Measurements from ENCODE around the gene R3HDML. TPM values are rescaled to one million over a fixed set of nuclear protein-coding genes. Genes with fewer than 3 reads are reported as not detected.

R3HDML gene
- total and polyA plus RNA-seq, 9 of the 15 experiments (the other 6 are each of a cell fraction or from before 2014, with no cell fraction given): not detected

DNA sequence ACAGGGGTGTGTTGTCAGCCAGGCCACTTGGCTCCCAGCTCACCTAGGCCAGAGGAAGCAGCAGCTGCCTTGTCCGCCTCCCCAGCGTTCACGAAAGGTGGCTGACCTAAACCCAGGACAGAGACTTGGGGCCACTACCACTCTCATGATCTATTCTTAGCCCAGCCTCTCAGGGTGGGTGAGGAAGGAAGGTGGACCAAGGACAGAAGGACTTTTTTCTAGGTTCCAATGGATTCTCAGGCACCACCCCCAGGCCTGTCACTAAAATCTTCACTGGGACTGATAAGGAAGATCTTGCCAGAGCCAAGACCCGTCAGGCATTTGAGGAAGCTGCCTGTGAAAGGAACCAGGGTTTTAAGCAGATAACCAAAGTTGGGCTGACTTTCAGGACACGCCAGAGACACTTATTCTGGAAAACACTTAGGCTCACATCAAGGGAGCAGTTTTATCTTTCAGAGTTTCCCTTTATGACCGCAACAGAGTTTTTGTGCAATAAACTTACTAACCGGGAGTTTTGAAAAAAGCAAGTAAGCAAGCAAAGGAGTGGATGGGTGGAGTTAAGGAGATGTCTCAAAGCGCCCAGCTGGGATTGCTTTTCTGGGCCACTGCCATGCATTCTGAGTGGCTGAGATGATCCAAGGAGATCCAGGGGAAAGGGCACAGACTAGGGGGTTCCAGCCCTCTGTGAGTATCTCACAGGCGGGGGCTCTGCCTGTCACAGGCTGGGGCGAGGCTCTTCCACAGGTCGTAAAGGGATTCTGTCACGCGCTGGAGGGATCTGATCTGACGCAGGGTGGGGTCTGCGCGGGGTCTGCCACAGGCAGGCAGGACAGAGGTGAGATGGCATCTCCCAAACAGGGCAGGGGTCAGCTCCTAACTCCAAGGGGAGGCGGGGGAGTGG lies 26.8 kb upstream of the R3HDML start (continued):
- TF ChIP-seq CEBPB (tag; IDR thresholded peaks at IDR 0.05) (peak; percentile 53; the same call in 1 of the 2 replicates), BRD9 (IDR thresholded peaks at IDR 0.05; ENCODE audit: low read depth, partially characterized antibody) (no peak), ZFPM2 (CRISPR knock-in tag; IDR thresholded peaks at IDR 0.05) (no peak), MEIS2 (IDR thresholded peaks at IDR 0.05; ENCODE audit: partially characterized antibody) (peak; percentile 61), HCFC1 (IDR thresholded peaks at IDR 0.05; ENCODE audit: low read depth, low read length) (no peak), PYGO2 (tag; IDR thresholded peaks at IDR 0.05) (no peak), POLR2A (conservative IDR thresholded peaks at IDR 0.05) (no peak), NCOA2 (IDR thresholded peaks at IDR 0.05; ENCODE audit: partially characterized antibody in 2 of 2) (no peak), STAT5A (IDR thresholded peaks at IDR 0.05; ENCODE audit: borderline replicate concordance, low read length) (no peak), ZNF143 (CRISPR knock-in tag; IDR thresholded peaks at IDR 0.05) (no peak), ATF7 (IDR thresholded peaks at IDR 0.05) (no peak), POLR2AphosphoS5 (IDR thresholded peaks at IDR 0.05; ENCODE audit: control insufficient read depth, insufficient read depth, low read depth, low read length) (no peak)
- TF ChIP-seq, protein P1, sequence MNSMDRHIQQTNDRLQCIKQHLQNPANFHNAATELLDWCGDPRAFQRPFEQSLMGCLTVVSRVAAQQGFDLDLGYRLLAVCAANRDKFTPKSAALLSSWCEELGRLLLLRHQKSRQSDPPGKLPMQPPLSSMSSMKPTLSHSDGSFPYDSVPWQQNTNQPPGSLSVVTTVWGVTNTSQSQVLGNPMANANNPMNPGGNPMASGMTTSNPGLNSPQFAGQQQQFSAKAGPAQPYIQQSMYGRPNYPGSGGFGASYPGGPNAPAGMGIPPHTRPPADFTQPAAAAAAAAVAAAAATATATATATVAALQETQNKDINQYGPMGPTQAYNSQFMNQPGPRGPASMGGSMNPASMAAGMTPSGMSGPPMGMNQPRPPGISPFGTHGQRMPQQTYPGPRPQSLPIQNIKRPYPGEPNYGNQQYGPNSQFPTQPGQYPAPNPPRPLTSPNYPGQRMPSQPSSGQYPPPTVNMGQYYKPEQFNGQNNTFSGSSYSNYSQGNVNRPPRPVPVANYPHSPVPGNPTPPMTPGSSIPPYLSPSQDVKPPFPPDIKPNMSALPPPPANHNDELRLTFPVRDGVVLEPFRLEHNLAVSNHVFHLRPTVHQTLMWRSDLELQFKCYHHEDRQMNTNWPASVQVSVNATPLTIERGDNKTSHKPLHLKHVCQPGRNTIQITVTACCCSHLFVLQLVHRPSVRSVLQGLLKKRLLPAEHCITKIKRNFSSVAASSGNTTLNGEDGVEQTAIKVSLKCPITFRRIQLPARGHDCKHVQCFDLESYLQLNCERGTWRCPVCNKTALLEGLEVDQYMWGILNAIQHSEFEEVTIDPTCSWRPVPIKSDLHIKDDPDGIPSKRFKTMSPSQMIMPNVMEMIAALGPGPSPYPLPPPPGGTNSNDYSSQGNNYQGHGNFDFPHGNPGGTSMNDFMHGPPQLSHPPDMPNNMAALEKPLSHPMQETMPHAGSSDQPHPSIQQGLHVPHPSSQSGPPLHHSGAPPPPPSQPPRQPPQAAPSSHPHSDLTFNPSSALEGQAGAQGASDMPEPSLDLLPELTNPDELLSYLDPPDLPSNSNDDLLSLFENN (IDR thresholded peaks at IDR 0.05; ENCODE audit: low read depth in 2 of 2, low read length in 2 of 2): no peak
- TF ChIP-seq, protein P2, sequence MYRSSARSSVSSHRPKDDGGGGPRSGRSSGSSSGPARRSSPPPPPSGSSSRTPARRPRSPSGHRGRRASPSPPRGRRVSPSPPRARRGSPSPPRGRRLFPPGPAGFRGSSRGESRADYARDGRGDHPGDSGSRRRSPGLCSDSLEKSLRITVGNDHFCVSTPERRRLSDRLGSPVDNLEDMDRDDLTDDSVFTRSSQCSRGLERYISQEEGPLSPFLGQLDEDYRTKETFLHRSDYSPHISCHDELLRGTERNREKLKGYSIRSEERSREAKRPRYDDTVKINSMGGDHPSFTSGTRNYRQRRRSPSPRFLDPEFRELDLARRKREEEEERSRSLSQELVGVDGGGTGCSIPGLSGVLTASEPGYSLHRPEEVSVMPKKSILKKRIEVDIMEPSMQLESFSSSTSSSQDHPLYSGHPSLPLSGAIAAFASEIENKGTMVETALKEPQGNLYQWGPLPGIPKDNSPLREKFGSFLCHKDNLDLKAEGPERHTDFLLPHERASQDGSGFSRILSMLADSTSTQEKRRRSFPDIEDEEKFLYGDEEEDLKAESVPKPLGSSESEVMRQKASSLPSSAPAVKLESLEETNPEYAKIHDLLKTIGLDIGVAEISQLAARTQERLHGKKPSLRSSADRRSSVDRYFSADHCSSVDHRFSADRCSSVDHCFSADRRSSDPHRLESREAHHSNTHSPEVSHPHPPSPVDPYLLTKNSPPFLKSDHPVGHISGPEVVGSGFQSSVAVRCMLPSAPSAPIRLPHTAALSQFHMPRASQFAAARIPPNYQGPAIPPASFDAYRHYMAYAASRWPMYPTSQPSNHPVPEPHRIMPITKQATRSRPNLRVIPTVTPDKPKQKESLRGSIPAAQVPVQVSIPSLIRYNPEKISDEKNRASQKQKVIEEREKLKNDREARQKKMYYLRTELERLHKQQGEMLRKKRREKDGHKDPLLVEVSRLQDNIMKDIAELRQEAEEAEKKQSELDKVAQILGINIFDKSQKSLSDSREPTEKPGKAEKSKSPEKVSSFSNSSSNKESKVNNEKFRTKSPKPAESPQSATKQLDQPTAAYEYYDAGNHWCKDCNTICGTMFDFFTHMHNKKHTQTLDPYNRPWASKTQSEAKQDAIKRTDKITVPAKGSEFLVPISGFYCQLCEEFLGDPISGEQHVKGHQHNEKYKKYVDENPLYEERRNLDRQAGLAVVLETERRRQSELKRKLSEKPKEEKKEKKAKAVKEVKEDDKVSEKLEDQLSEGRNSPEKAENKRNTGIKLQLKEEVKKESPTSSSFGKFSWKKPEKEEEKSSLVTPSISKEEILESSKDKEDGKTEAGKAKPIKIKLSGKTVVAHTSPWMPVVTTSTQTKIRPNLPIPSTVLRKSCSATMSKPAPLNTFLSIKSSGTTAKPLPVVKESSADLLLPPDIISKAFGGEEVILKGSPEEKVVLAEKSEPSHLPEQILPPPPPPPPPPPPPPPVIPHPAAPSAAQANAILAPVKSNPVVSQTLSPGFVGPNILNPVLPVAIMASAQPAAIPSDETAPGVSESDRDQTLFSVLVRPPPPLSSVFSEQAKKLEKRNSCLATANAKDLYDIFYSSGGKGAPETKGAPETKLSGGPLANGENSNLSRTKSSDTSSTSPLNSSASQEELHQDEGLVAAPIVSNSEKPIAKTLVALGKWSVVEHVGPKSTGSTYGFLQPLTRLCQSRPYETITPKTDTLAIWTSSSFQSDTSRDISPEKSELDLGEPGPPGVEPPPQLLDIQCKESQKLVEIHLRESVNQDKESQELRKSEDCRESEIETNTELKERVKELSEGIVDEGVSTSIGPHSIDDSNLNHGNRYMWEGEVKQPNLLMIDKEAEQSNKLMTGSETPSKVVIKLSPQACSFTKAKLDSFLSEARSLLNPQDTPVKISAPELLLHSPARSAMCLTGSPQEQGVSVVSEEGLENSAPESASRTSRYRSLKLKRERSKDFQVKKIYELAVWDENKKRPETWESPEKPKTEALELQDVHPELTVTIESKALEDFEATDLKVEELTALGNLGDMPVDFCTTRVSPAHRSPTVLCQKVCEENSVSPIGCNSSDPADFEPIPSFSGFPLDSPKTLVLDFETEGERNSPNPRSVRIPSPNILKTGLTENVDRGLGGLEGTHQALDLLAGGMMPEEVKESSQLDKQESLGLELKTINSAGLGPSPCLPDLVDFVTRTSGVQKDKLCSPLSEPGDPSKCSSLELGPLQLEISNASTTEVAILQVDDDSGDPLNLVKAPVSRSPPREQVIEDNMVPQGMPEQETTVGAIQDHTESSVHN (IDR thresholded peaks at IDR 0.05; ENCODE audit: borderline replicate concordance in 1 of 2, low read depth in 1 of 2): no peak
- TF ChIP-seq, protein P3, sequence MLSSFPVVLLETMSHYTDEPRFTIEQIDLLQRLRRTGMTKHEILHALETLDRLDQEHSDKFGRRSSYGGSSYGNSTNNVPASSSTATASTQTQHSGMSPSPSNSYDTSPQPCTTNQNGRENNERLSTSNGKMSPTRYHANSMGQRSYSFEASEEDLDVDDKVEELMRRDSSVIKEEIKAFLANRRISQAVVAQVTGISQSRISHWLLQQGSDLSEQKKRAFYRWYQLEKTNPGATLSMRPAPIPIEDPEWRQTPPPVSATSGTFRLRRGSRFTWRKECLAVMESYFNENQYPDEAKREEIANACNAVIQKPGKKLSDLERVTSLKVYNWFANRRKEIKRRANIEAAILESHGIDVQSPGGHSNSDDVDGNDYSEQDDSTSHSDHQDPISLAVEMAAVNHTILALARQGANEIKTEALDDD (IDR thresholded peaks at IDR 0.05): peak; percentile 63; the same call in 1 of the 2 replicates

Measured in K562 (cell line).